Inflammatory macrophage treated with lipopolysaccharide for 4 hours (primary cell): ENCODE data around the gene RERE.
"Not testable (repeated sequence)": the region's sequence is repeated elsewhere in the genome, so short reads cannot be mapped to it uniquely, and the experiment has no call there.

ENCODE experiments used
- DNase-seq: peaks from one replicate; pipeline ENCODE4 v3.0.0-alpha.2; 2020

Gene RERE

GRCh38 chr1:8389958-8390535, 427.4 kb downstream of the RERE start:
- no peak for DNase-seq

GRCh38 chr1:8388732-8389562, 428.5 kb downstream of the RERE start:
- DNase-seq, result no peak

GRCh38 chr1:8386247-8386646, 431.2 kb downstream of the RERE start:
- DNase-seq, result no peak

DNA sequence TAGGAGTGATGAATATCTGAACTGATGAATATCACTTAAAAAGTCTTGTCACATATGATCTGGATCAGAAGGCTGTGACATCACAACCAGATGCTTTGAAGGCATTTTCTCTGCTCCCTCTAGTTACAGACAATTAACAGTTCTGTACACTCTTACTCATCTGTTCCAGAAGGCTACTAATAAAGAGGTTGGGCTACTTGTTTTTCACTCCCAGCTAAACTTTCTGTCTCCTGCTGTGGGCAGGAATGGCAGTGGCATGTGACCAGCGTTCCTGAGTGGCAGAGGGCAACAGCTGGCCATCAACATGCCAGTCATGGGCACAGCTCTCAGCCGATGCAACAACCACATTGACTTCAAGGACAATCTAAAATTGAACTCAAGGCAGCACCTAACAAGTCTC, 432.9 kb downstream of the RERE start:
- no peak for DNase-seq

GRCh38 chr1:8384088-8384487, 433.4 kb downstream of the RERE start:
- no peak for DNase-seq

DNA sequence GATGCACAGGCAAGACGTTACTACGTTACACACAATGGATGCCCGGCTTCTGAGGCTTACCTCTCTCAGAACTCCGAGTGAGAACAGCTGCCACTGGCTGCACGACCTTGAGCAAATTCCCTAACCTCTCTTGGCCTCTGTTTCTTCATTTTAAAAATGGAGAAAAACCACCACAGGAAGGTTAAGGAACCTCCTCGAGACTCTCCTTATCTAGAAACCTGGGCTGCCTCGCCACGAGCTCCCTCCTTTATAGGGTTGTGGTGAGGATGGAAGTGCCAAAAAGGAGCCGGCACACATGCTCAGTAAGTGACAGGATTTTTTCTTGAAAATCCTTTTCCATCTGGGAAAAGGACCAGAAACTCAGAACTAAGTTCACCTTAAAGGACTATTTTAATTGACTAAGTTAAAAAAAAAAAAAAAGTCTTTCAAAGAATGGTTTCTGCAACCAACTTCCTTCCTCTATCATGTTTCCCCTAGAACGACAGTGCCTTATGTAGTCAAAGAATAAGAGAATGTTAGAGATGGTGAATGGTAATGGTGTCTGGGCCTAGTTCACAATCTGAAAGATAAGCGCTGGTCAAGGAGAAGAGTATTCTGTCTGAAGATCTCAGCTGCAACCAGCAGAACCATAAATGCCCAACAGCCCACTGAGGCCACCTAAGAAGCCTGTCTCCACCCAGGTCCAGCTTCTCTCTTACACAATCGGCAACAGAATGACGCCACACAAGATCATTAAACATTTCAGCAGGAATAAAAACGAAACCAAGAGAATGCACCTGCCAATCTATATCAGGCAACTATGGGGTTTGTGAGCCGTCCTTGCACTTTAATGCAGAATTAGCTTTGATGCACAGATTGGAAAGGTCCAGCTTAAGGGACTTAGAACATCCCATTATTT, 434.6 kb downstream of the RERE start:
- DNase-seq, result peak; percentile 50

- no peak for DNase-seq
Measured at GRCh38 chr1:8382051-8382505, 435.4 kb downstream of the RERE start.

- DNase-seq, result no peak
Measured at GRCh38 chr1:8381618-8382017, 435.8 kb downstream of the RERE start.

DNA sequence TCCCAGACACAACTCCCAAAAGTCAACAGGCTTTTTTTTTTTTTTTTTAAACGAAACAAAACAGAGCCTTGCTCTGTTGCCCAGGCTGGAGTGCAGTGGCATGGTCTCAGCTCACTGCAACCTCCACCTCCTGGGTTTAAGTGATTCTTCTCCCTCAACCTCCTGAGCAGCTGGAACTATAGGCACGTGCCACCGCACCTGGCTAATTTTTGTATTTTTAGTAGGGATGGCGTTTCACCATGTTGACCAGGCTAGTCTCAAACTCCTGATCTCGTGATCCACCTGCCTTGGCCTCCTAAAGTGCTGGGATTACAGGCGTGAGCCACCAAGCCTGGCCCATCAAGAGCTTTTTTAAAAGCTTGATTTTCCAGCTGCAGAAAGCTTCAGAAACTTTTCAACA, 437.1 kb downstream of the RERE start:
- not testable (repeated sequence) for DNase-seq

- no peak for DNase-seq
Measured at GRCh38 chr1:8379513-8380186, 437.8 kb downstream of the RERE start.

GRCh38 chr1:8378981-8379470, 438.4 kb downstream of the RERE start:
- no peak for DNase-seq

GRCh38 chr1:8378178-8378577, 439.3 kb downstream of the RERE start:
- no peak for DNase-seq

DNA sequence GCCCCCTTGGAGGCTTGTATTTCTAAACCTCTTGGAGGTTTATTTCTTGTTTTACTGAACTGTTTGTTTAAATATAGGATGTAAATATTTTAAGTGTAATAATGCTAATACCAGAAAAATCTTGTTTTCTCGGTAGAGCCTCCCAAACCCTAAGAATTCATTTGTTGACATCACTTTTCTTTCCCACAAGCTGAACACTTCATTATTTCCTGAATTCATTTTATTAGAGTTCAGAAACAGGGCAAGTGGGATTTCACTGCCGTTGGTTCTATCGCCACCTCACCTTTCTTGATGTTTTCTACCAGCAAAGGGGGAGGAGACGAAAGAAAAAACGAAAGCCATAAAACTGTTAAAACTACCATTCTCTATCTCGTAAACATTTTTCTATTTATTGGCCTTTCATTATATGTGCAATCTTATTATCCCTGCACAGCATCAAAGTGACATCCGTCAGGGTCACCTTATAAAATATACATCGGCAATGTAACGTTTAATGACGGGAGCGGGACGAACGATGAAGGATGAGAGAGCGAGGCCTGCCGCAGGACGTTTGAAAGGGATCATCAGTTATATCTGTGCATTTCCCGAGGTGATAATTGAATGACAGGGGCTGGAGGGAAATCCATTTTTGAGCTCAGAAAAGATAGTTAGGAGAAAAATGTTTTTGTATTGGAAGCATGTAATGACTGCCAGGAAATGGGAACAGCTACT, 440.0 kb downstream of the RERE start:
- DNase-seq, result no peak

- DNase-seq, result no peak
Measured at GRCh38 chr1:8376358-8376840, 441.0 kb downstream of the RERE start.

GRCh38 chr1:8374812-8375211, 442.6 kb downstream of the RERE start:
- no peak for DNase-seq

DNA sequence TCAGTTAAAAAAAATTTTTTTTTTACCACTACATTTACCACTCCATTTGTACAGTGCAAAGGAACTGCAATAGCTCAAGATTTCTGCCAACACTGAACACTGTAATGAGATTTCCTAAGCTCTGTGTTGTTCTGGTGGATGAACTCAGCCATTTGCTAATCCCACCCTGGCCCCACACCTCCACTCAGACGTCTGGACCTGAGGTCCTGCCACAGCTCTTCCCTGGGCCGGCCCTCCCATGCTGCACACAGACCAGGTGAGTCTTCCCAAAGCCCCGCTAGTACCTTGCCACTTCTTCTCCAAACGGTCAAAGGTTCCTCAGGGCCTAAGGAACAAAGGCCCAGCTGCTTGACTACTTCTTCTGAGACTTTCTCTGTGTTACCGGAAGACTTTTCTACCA, 443.1 kb downstream of the RERE start:
- DNase-seq, result no peak

DNA sequence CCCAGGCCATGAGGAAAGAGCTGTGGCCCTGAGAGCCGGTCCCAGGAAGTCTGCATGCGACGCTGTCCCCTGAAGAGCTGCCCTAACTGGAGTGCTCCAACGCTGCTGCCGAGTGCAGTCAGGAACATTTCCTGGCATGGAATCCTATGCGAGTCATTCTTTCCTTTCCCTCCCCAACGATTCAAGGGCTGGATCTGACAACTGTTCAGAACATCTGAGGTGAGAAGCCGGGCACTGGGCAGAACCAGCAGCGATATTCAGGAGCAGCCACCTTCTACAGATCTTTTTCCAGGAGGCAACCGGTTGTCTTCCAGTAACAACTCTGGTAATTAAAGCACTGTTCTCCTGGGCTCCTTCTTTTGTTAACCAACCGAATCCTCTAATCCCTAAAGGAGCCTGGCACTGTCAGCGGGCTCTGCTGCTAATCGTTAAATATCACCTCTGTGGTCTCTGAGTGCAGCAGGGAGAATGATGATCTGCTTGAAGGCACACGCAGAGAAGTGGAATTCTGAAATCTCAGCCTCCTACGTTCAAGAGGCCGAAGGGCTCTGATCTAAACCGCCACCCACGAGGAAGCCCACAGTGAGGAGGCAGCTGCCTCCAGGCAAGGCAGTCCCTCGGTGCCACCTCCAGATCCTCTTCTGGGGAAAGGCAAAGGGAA, 443.7 kb downstream of the RERE start:
- no peak for DNase-seq

DNA sequence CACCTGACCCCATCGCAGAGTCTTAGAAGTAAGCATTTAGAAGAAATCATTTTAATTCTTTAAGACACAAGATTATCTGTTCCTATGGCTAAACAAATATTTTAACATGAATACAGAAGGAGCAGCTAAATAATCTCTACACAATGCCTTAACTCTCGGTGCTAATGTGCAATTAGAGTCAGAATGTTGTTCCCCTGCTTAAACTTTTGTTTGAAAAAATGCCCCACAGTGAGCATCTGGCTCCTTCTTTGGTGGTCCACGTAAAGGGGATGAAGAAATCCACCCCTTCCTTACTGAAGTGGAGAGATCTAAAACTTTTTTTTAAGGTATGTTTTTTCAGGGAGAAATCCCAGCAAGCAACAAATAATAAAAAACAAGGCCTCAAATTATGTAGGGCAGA, 444.3 kb downstream of the RERE start:
- no peak for DNase-seq

DNA sequence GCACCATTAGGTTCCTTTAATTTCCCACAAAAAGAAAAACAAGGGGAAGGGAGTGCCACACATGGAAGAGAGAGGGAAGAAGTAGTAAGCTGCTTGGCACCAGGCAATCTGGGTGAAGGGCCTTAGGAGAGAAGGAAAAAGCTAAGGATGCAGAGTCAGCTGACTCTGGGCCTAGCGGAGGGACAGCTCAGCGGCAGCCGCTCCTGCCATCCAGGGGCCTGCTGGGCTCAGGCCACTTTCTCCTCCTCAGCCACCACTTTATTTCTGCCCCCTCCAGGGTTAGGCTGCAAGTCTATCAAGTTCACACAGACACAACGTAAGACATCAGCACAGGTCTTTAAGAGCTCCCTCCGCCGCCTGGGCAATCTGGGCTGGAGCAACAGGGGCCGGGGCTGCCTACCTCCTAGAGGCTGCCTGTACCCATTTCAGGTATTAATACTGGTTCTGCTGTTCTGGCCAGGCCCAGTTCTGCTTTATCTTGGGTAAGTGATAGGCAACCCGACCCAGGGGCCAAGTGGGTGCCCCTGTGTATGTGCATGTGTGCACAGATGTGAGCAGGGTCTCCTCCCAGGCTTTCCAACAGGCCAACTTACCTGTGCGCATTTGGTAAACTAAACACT, 446.0 kb downstream of the RERE start:
- no peak for DNase-seq

DNA sequence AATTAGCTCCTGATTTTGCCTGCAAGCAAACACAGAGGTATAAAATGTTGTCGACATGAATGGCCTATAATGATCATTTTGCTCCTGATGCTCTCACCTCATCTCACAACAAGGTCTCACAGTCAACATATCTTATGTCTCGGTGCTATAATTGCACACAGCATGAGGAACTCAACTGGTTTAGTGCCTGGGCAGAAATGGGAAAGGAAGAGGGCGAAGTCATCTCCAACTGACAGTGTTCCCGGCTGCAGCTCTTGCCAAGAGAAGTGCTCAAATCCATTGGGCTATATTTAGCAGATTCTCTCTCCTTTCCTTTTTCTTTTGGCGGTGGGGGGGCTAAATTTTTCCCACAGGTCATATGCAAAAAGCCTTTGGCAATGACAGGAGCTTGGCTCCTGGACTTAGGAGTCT, 446.5 kb downstream of the RERE start:
- DNase-seq, result no peak
